ACC112 (cell line): Measurements from ENCODE around the gene SLC16A7.

Experiments used
- H2AFZ ChIP-seq: fragments of 200-600 bp; sonication (generic); one replicate; pipeline ENCODE4 v1.6.0; 2017; ENCODE audit warnings: antibody characterized with exemption, low read length; ENCODE audit not compliant: unreplicated experiment
- H3K27ac ChIP-seq: fragments of 200-600 bp; sonication (generic); 2 replicates; pipeline ENCODE4 v1.5.1; 2014; ENCODE audit warnings: low read depth, mild to moderate bottlenecking, antibody characterized with exemption, low read length, moderate library complexity
- H3K27me3 ChIP-seq: fragments of 200-600 bp; sonication (generic); 2 replicates; pipeline ENCODE4 v1.6.1; 2014; ENCODE audit warnings: mild to moderate bottlenecking, antibody characterized with exemption, low read length, moderate library complexity, mixed read lengths; ENCODE audit not compliant: insufficient read depth
- H3K36me3 ChIP-seq: fragments of 200-600 bp; sonication (generic); 2 replicates; pipeline ENCODE4 v1.6.1; 2016; ENCODE audit warnings: mild to moderate bottlenecking, antibody characterized with exemption, low read length, moderate library complexity, mixed read lengths; ENCODE audit not compliant: insufficient read depth
- H3K4me1 ChIP-seq: fragments of 200-600 bp; sonication (generic); one replicate; pipeline ENCODE4 v1.6.1; 2016; ENCODE audit warnings: low read length, mixed read lengths; ENCODE audit not compliant: insufficient read depth, unreplicated experiment, control insufficient read depth
- H3K4me3 ChIP-seq: fragments of 200-600 bp; sonication (generic); 2 replicates; pipeline ENCODE4 v1.5.1; 2014; ENCODE audit warnings: mild to moderate bottlenecking, low read depth, low read length
- H3K79me2 ChIP-seq: fragments of 200-600 bp; sonication (generic); one replicate; pipeline ENCODE4 v1.6.0; 2016; ENCODE audit warnings: low read length; ENCODE audit not compliant: control insufficient read depth, unreplicated experiment, insufficient read depth

Gene SLC16A7

GRCh38 chr12:59708064-59708463 lies 112.2 kb downstream of the SLC16A7 start:
- peaks cover 5% of the 10 kb centered on the region; the same call in 1 of the 2 replicates for H3K36me3 ChIP-seq

GRCh38 chr12:59708484-59708883 lies 112.7 kb downstream of the SLC16A7 start:
- peaks cover 5% of the 10 kb centered on the region; the same call in 1 of the 2 replicates for H3K36me3 ChIP-seq
- no peak overlapping the region for H2AFZ ChIP-seq
- no peaks in the 10 kb centered on the region for H3K79me2 ChIP-seq
- no peaks in the 10 kb centered on the region for H3K27me3 ChIP-seq
- H3K4me1 ChIP-seq = peaks cover 6% of the 10 kb centered on the region
- no peak overlapping the region for H3K27ac ChIP-seq
- no peak overlapping the region for H3K4me3 ChIP-seq

More at GRCh38 chr12:59708064-59708463, 112.2 kb downstream of the SLC16A7 start:
- Histone ChIP-seq H2AFZ (no peak overlapping the region), H3K27me3 (no peaks in the 10 kb centered on the region), H3K79me2 (no peaks in the 10 kb centered on the region), H3K4me3 (no peak overlapping the region), H3K27ac (no peak overlapping the region), H3K4me1 (peaks cover 6% of the 10 kb centered on the region)

- peaks cover 6% of the 10 kb centered on the region for H3K4me1 ChIP-seq
- H3K79me2 ChIP-seq = no peaks in the 10 kb centered on the region
- no peak overlapping the region for H2AFZ ChIP-seq
- H3K4me3 ChIP-seq = no peak overlapping the region
- H3K27me3 ChIP-seq = no peaks in the 10 kb centered on the region
- H3K27ac ChIP-seq = no peak overlapping the region
- H3K36me3 ChIP-seq = 0 out of 2 replicates have a peak, but pooled peaks cover under 1% of the 10 kb centered on the region
Measured at GRCh38 chr12:59710004-59710628, 114.3 kb downstream of the SLC16A7 start.

- Histone ChIP-seq H3K4me3 (no peak overlapping the region), H3K27me3 (no peaks in the 10 kb centered on the region), H3K27ac (no peak overlapping the region), H3K4me1 (peaks cover 6% of the 10 kb centered on the region), H2AFZ (no peak overlapping the region), H3K79me2 (no peaks in the 10 kb centered on the region), H3K36me3 (no peaks in the 10 kb centered on the region)
Measured at GRCh38 chr12:59710964-59711363, 115.1 kb downstream of the SLC16A7 start.

GRCh38 chr12:59715434-59715833 lies 119.6 kb downstream of the SLC16A7 start:
- Histone ChIP-seq H3K4me1 (no peaks in the 10 kb centered on the region), H3K27me3 (no peaks in the 10 kb centered on the region), H3K79me2 (no peaks in the 10 kb centered on the region), H3K4me3 (no peak overlapping the region), H3K36me3 (no peaks in the 10 kb centered on the region), H3K27ac (no peak overlapping the region), H2AFZ (no peak overlapping the region)

- H3K27me3 ChIP-seq = no peaks in the 10 kb centered on the region
- no peak overlapping the region for H2AFZ ChIP-seq
- H3K36me3 ChIP-seq = no peaks in the 10 kb centered on the region
- H3K79me2 ChIP-seq = no peaks in the 10 kb centered on the region
- no peak overlapping the region for H3K4me3 ChIP-seq
- H3K4me1 ChIP-seq = no peaks in the 10 kb centered on the region
- H3K27ac ChIP-seq = no peak overlapping the region
Measured at GRCh38 chr12:59716043-59716442, 120.2 kb downstream of the SLC16A7 start.

- H3K4me1 ChIP-seq = no peaks in the 10 kb centered on the region
- H3K36me3 ChIP-seq = no peaks in the 10 kb centered on the region
- H3K4me3 ChIP-seq = no peak overlapping the region
- H3K79me2 ChIP-seq = no peaks in the 10 kb centered on the region
- no peak overlapping the region for H2AFZ ChIP-seq
- H3K27ac ChIP-seq = no peak overlapping the region
- no peaks in the 10 kb centered on the region for H3K27me3 ChIP-seq
Measured at GRCh38 chr12:59717436-59717835, 121.6 kb downstream of the SLC16A7 start.

GRCh38 chr12:59719701-59720100 lies 123.9 kb downstream of the SLC16A7 start:
- no peak overlapping the region for H3K27ac ChIP-seq
- H3K79me2 ChIP-seq = no peaks in the 10 kb centered on the region
- H3K4me3 ChIP-seq = no peak overlapping the region
- H3K27me3 ChIP-seq = no peaks in the 10 kb centered on the region
- H3K36me3 ChIP-seq = no peaks in the 10 kb centered on the region
- no peak overlapping the region for H2AFZ ChIP-seq
- H3K4me1 ChIP-seq = no peaks in the 10 kb centered on the region

GRCh38 chr12:59723520-59723919 lies 127.7 kb downstream of the SLC16A7 start:
- Histone ChIP-seq H3K79me2 (no peaks in the 10 kb centered on the region), H3K27ac (no peak overlapping the region), H3K36me3 (no peaks in the 10 kb centered on the region), H3K4me1 (no peaks in the 10 kb centered on the region), H3K27me3 (no peaks in the 10 kb centered on the region), H3K4me3 (no peak overlapping the region), H2AFZ (no peak overlapping the region)

GRCh38 chr12:59724011-59724695 lies 128.3 kb downstream of the SLC16A7 start:
- Histone ChIP-seq H2AFZ (no peak overlapping the region), H3K27me3 (no peaks in the 10 kb centered on the region), H3K36me3 (no peaks in the 10 kb centered on the region), H3K4me1 (no peaks in the 10 kb centered on the region), H3K27ac (no peak overlapping the region), H3K79me2 (no peaks in the 10 kb centered on the region), H3K4me3 (no peak overlapping the region)

- no peak overlapping the region for H3K27ac ChIP-seq
- no peak overlapping the region for H2AFZ ChIP-seq
- H3K4me1 ChIP-seq = peaks cover 16% of the 10 kb centered on the region
- no peaks in the 10 kb centered on the region for H3K36me3 ChIP-seq
- no peaks in the 10 kb centered on the region for H3K79me2 ChIP-seq
- H3K4me3 ChIP-seq = no peak overlapping the region
- no peaks in the 10 kb centered on the region for H3K27me3 ChIP-seq
Measured at GRCh38 chr12:59733200-59733599, 137.4 kb downstream of the SLC16A7 start.
